Transverse colon (tissue), 4 donors: Measurements from ENCODE around the gene NKD1. TPM values are rescaled to one million over a fixed set of nuclear protein-coding genes. Genes with fewer than 3 reads are reported as not detected.

Experiments
- DNase-seq: peaks from one replicate; pipeline ENCODE4 v3.0.0-alpha.2; 2019
- H3K27ac ChIP-seq, 4 donors: fragments of 200-600 bp; sonication (generic); 2 replicates each; pipeline ENCODE4 v1.5.1; 2016 to 2018; ENCODE audit warnings: inconsistent platforms in 4 of 4
- H3K27me3 ChIP-seq: fragments of 200-600 bp; sonication (generic); 2 replicates; pipeline ENCODE4 v1.5.1; 2017; ENCODE audit warnings: inconsistent platforms
- H3K36me3 ChIP-seq, 4 donors: fragments of 200-600 bp; sonication (generic); 2 replicates each; pipeline ENCODE4 v1.5.1; 2017 to 2019; ENCODE audit warnings: inconsistent platforms in 4 of 4
- H3K4me1 ChIP-seq, 4 donors: fragments of 200-600 bp; sonication (generic); 2 replicates each; pipeline ENCODE4 v1.5.1; 2017 to 2020; ENCODE audit warnings: inconsistent platforms in 4 of 4
- H3K4me3 ChIP-seq, 4 donors: fragments of 200-600 bp; sonication (generic); 1 replicate in 1 of 4; 2 replicates in 3 of 4; pipeline versions ENCODE4 v1.5.1 to v1.6.1; 2017 to 2019; ENCODE audit warnings: inconsistent platforms in 4 of 4
- H3K9me3 ChIP-seq, 2 donors: fragments of 200-600 bp; sonication (generic); 2 replicates each; pipeline ENCODE4 v1.5.1; 2017 to 2019; ENCODE audit warnings: inconsistent platforms in 2 of 2
- CTCF ChIP-seq, 5 experiments: fragments of 200-600 bp in 3 of 5; fragments of 450-650 bp in 2 of 5; sonication (generic) in 3 of 5; IDR thresholded peaks; 1 replicate in 2 of 5; 2 replicates in 3 of 5; pipeline ENCODE4 v1.5.1; 2016 to 2017; ENCODE audit warnings: antibody characterized with exemption in 5 of 5, inconsistent platforms in 3 of 5, mild to moderate bottlenecking in 2 of 5, moderate library complexity in 1 of 5
- EP300 ChIP-seq: sonication (generic); formaldehyde crosslinking; IDR thresholded peaks from one replicate; pipeline ENCODE4 v1.6.1; 2017; ENCODE audit warnings: antibody characterized with exemption, low read depth
- POLR2A ChIP-seq: fragments of 450-650 bp; IDR thresholded peaks from one replicate; pipeline ENCODE4 v1.6.1; 2016; ENCODE audit warnings: antibody characterized with exemption, mild to moderate bottlenecking, moderate library complexity
- POLR2AphosphoS5 ChIP-seq, 3 donors: sonication (generic); formaldehyde crosslinking; IDR thresholded peaks; one replicate each; pipeline ENCODE4 v1.6.1; 2016; ENCODE audit warnings: antibody characterized with exemption in 3 of 3
- WGBS, 2 donors: methylation state at CpG; one replicate each; pipeline ENCODE4 v1.1.5; 2018; ENCODE audit warnings: low coverage in 1 of 2; 5-methylcytosine and 5-hydroxymethylcytosine counted together
- in situ Hi-C, 4 donors: fragments of 200-750 bp; cut with MboI; loops; one replicate each; pipeline versions ENCODE4 v1.15.0 to v1.15.1; 2017; ENCODE audit warnings: low sequenced_read_pairs in 3 of 4, low pct_ligation_motif_present in 1 of 4, low pct_unique_long_range_greater_than_20kb in 1 of 4
- intact Hi-C: fragments of 100-400 bp; cut with DNase I; formaldehyde crosslinking; loops from one replicate; pipeline ENCODE4 v1.15.1; 2023; ENCODE audit warnings: low total_unique reads
- total RNA-seq, 4 donors: library from RNA; depleted of rRNA; stranded (reverse); fragments of >200 nt; gene quantifications; one replicate each; pipeline ENCODE4 v1.1.0, GENCODE V29; 2016

NKD1 gene
- total RNA-seq, 4 donors from 2014 or later: 1.7 to 98.1 (median 2.5) TPM

GRCh38 chr16:50553731-50554360 is 5.7 kb downstream of the NKD1 start:
- DNase-seq: no peak
- Histone ChIP-seq H3K9me3 (no peaks in the 10 kb centered on the region), H3K27me3 (peaks cover 10% of the 10 kb centered on the region), H3K27ac (no peak overlapping the region), H3K4me1 (peaks cover 0 to 3% (median 1%) of the 10 kb centered on the region in 4 donors), H3K36me3 (no peaks in the 10 kb centered on the region), H3K4me3 (no peak overlapping the region)
- in situ Hi-C loops: no loop called here
- 88 to 94% methylated on average over 2 to 7 of the region's 7 CpGs for whole genome bisulfite sequencing, 2 donors
- no peak for TF ChIP-seq POLR2A
- TF ChIP-seq EP300: no peak
- TF ChIP-seq CTCF (IDR thresholded peaks at IDR 0.05): no peak
- intact Hi-C loops: no loop called here

GRCh38 chr16:50555269-50555875 is 7.2 kb downstream of the NKD1 start:
- Histone ChIP-seq H3K27me3 (no peaks in the 10 kb centered on the region), H3K27ac (no peak overlapping the region), H3K36me3 (no peaks in the 10 kb centered on the region), H3K4me1 (no peaks in the 10 kb centered on the region), H3K4me3 (no peak overlapping the region), H3K9me3 (no peaks in the 10 kb centered on the region)
- no peak for DNase-seq
- no peak for TF ChIP-seq CTCF (IDR thresholded peaks at IDR 0.05)
- no peak for TF ChIP-seq EP300
- TF ChIP-seq POLR2AphosphoS5 (IDR thresholded peaks at IDR 0.05): no peak
- TF ChIP-seq POLR2A: no peak
- 33 to 95% methylated on average over 1 to 9 of the region's 10 CpGs for WGBS, 2 donors
- in situ Hi-C loops (no loop called here), intact Hi-C loops (no loop called here)

DNA sequence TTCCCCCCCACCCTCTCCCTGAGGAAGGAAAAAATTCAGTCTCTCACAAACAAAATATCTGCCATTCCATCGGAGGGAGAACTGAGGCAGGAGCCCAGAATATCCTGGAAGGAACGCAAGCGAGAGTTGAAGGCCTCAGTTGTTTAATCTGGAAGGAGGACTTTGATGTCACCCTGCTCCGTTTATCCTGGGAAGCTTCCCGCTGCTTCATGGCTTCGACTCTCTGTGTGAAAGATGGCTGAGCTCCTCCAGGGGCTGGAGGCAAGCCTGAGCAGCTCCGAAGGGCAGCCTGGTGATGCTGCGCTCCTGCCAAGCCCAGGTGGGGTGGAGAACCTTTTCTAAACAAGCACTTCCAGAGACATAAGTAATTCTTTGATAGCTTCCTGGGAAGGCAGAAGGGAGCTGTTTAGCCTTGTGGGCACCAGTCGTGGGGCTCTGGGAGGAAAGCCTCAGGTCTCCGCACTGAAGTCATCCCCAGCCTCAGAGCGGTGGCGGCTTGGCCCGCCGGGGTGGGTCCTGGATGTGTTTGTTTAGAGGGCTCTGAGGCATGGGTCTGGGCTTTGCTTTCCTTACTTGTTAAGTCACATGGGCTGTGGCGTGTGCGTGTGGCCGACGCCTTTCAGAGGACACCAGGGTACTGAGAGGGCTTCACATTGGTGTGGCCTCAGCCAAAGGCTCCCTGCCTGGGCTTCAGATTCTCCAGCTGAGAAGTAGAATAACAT is 7.9 kb downstream of the NKD1 start:
- no peak for TF ChIP-seq POLR2A
- Histone ChIP-seq H3K9me3 (no peaks in the 10 kb centered on the region), H3K4me3 (no peak overlapping the region), H3K27me3 (no peaks in the 10 kb centered on the region), H3K36me3 (no peaks in the 10 kb centered on the region), H3K27ac (no peak overlapping the region), H3K4me1 (no peaks in the 10 kb centered on the region)
- WGBS, 2 donors: 90% methylated on average over 12 of the region's 18 CpGs; no CpG with 5 or more reads in 1 of the 2 donors
- in situ Hi-C loops: no loop called here
- intact Hi-C loops: no loop called here
- DNase-seq: no peak

DNA sequence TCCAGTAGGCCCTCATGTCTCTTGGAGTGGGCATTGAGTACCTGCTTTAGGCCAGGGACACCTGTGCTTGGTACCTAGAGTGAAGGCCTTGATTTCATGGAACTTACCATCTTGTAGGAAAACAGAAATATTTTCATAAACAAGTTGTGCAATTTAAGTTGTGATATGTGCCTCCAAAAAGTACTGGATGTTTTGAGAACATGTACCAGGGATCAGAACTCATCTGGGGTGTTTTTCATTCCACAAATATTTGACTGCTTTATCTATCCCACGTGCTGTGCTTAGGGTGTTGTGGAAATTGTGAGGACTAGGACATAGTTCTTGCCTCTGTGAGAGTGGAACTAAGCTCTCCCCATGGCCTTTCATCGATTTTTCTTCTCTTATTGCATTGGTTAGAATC is 8.8 kb downstream of the NKD1 start:
- no peak for DNase-seq
- intact Hi-C loops (no loop called here), in situ Hi-C loops (no loop called here)
- no peak overlapping the region for H3K27ac ChIP-seq
- H3K27me3 ChIP-seq: no peaks in the 10 kb centered on the region
- no peak overlapping the region for H3K4me3 ChIP-seq
- no peaks in the 10 kb centered on the region for H3K9me3 ChIP-seq
- WGBS, 2 donors: 70% methylated on average over 2 of the region's 2 CpGs
- H3K36me3 ChIP-seq: no peaks in the 10 kb centered on the region
- no peak for TF ChIP-seq EP300
- TF ChIP-seq POLR2A: no peak
- no peak for TF ChIP-seq POLR2AphosphoS5 (IDR thresholded peaks at IDR 0.05)
- no peak for TF ChIP-seq CTCF (IDR thresholded peaks at IDR 0.05)
- no peaks in the 10 kb centered on the region for H3K4me1 ChIP-seq
